HG02588 (cell line): ENCODE data around the gene TARM1.
"Not testable (repeated sequence)": the region's sequence is repeated elsewhere in the genome, so short reads cannot be mapped to it uniquely, and the experiment has no call there.

ENCODE experiments used
- ATAC-seq: cut with Tn5 transposase; IDR thresholded peaks from one replicate; pipeline ENCODE4 v1.9.1; 2021; ENCODE audit warnings: mild to moderate bottlenecking, moderate library complexity; ENCODE audit not compliant: unreplicated experiment

The TARM1 gene

GRCh38 chr19:54100561-54100960 lies 19.4 kb upstream of the TARM1 start, which contains the start of gene OSCAR:
TSS of gene OSCAR (minus strand) at chr19:54100803. CDS start at chr19:54100792, 11 bp downstream.
- ATAC-seq: no peak

GRCh38 chr19:54099903-54100255 lies 18.7 kb upstream of the TARM1 start:
- ATAC-seq: not testable (repeated sequence)

GRCh38 chr19:54099190-54099902 lies 18.2 kb upstream of the TARM1 start:
- no peak for ATAC-seq

GRCh38 chr19:54096617-54097106 lies 15.5 kb upstream of the TARM1 start:
- ATAC-seq: no peak

- not testable (repeated sequence) for ATAC-seq
Measured at GRCh38 chr19:54095859-54096616, 14.9 kb upstream of the TARM1 start.

- no peak for ATAC-seq
Measured at GRCh38 chr19:54095136-54095858, 14.1 kb upstream of the TARM1 start.

- no peak for ATAC-seq
Measured at GRCh38 chr19:54094426-54095000, 13.3 kb upstream of the TARM1 start.

GRCh38 chr19:54084410-54084809 lies 3.2 kb upstream of the TARM1 start:
- no peak for ATAC-seq

- ATAC-seq: no peak
Measured at GRCh38 chr19:54077334-54077733, 3.8 kb downstream of the TARM1 start.

- ATAC-seq: no peak
Measured at GRCh38 chr19:54074851-54075250, 6.3 kb downstream of the TARM1 start.

- no peak for ATAC-seq
Measured at GRCh38 chr19:54073829-54074228, 7.3 kb downstream of the TARM1 start.

GRCh38 chr19:54069470-54069869 lies 11.7 kb downstream of the TARM1 start:
- ATAC-seq: no peak

- no peak for ATAC-seq
Measured at GRCh38 chr19:54063350-54064116, 17.6 kb downstream of the TARM1 start, which contains the start of gene VSTM1. TSS of gene VSTM1 (minus strand) at chr19:54063897. CDS start at chr19:54063777, 120 bp downstream.

- no peak for ATAC-seq
Measured at GRCh38 chr19:54062643-54063042, 18.5 kb downstream of the TARM1 start.

- no peak for ATAC-seq
Measured at GRCh38 chr19:54047616-54048015, 33.5 kb downstream of the TARM1 start.

- no peak for ATAC-seq
Measured at GRCh38 chr19:54045771-54046170, 35.4 kb downstream of the TARM1 start.

GRCh38 chr19:54042989-54043388 lies 38.2 kb downstream of the TARM1 start:
- ATAC-seq: no peak

GRCh38 chr19:54041969-54042606 lies 39.1 kb downstream of the TARM1 start:
- ATAC-seq: no peak

- no peak for ATAC-seq
Measured at GRCh38 chr19:54040003-54040402, 41.2 kb downstream of the TARM1 start.

GRCh38 chr19:54036542-54036941 lies 44.6 kb downstream of the TARM1 start:
- ATAC-seq: not testable (repeated sequence)
